ENCODE data around the gene ADGRL3. TPM values are rescaled to one million over a fixed set of nuclear protein-coding genes. Genes with fewer than 3 reads are reported as not detected.
"Not testable (repeated sequence)": the region's sequence is repeated elsewhere in the genome, so short reads cannot be mapped to it uniquely, and the experiment has no call there.

The ADGRL3 gene
- total RNA-seq, 1 donor from 2014 or later, result not detected

GRCh38 chr4:61198686-61199085 lies 1.4 kb upstream of the ADGRL3 start:
- H3K36me3 Mint-ChIP-seq (ENCODE audit: low read depth), result peaks cover 4% of the 10 kb centered on the region
- no peak for DNase-seq (ENCODE audit: low spot score)
- H3K27ac Mint-ChIP-seq, result no peak overlapping the region

DNA sequence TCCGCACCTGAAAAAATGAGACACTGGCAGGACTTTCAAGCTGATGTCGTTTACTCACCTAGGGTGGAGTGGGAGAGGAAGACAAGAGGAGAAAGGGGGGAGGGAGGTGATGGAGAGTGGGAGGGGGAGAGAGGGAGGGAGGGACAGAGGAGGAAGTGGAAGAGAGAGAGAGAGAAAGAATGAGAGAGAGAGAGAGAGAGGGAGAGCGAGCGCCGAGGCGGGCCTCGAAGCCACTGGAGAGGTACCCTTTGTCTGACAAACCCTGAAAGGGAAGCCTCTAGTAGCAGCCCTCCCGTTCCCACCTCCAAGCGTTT lies 296 bp upstream of the ADGRL3 start:
- Mint-ChIP-seq H3K4me3 (no peak overlapping the region), H3K4me1 (ENCODE audit: low read depth) (no peaks in the 10 kb centered on the region), H3K27me3 (ENCODE audit: insufficient read depth) (peaks cover 50% of the 10 kb centered on the region), H3K9me3 (no peaks in the 10 kb centered on the region), H3K27ac (no peak overlapping the region), H3K36me3 (ENCODE audit: low read depth) (peaks cover 4% of the 10 kb centered on the region)
- intact Hi-C loops (cut with micrococcal nuclease), result no loop called here
- no peak for DNase-seq (ENCODE audit: low spot score)

More at GRCh38 chr4:61198686-61199085, 1.4 kb upstream of the ADGRL3 start:
- H3K4me3 Mint-ChIP-seq, result no peak overlapping the region
- H3K27me3 Mint-ChIP-seq (ENCODE audit: insufficient read depth), result peaks cover 44% of the 10 kb centered on the region
- H3K4me1 Mint-ChIP-seq (ENCODE audit: low read depth), result no peaks in the 10 kb centered on the region
- intact Hi-C loops (cut with micrococcal nuclease), result no loop called here
- H3K9me3 Mint-ChIP-seq, result no peaks in the 10 kb centered on the region

- Mint-ChIP-seq H3K9me3 (no peaks in the 10 kb centered on the region), H3K4me3 (no peak overlapping the region), H3K36me3 (ENCODE audit: low read depth) (peaks cover 4% of the 10 kb centered on the region), H3K27me3 (ENCODE audit: insufficient read depth) (peaks cover 52% of the 10 kb centered on the region), H3K4me1 (ENCODE audit: low read depth) (no peaks in the 10 kb centered on the region), H3K27ac (no peak overlapping the region)
- intact Hi-C loops (cut with micrococcal nuclease), result no loop called here
- DNase-seq (ENCODE audit: low spot score), result no peak
These were observed 895 bp downstream of the ADGRL3 start for GRCh38 chr4:61200916-61201526.

DNA sequence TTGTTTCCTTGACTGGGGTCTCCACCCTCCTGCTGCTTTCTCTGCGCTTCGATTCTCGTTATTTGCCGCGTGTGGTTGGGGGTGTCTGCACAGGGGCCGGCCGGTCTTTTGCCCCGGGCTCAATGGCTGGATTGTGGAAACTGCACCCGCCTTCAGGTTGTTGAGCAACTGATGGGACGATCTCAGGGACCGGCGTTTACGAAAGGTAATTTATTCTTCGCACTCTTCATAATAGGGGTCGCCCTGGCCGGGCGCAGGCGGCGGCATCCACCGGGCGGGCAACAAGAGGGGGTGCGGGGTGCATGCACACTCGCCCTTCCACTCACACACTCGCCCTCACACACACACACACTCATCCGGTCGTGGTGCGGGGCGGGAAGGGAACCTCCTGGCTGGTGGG lies 1.4 kb downstream of the ADGRL3 start:
- Mint-ChIP-seq H3K9me3 (no peaks in the 10 kb centered on the region), H3K27ac (no peak overlapping the region), H3K36me3 (ENCODE audit: low read depth) (peaks cover 4% of the 10 kb centered on the region), H3K4me1 (ENCODE audit: low read depth) (no peaks in the 10 kb centered on the region), H3K4me3 (peak overlapping the region; percentile 47), H3K27me3 (ENCODE audit: insufficient read depth) (peaks cover 52% of the 10 kb centered on the region)
- DNase-seq (ENCODE audit: low spot score), result no peak
- intact Hi-C loops (cut with micrococcal nuclease), result no loop called here

DNA sequence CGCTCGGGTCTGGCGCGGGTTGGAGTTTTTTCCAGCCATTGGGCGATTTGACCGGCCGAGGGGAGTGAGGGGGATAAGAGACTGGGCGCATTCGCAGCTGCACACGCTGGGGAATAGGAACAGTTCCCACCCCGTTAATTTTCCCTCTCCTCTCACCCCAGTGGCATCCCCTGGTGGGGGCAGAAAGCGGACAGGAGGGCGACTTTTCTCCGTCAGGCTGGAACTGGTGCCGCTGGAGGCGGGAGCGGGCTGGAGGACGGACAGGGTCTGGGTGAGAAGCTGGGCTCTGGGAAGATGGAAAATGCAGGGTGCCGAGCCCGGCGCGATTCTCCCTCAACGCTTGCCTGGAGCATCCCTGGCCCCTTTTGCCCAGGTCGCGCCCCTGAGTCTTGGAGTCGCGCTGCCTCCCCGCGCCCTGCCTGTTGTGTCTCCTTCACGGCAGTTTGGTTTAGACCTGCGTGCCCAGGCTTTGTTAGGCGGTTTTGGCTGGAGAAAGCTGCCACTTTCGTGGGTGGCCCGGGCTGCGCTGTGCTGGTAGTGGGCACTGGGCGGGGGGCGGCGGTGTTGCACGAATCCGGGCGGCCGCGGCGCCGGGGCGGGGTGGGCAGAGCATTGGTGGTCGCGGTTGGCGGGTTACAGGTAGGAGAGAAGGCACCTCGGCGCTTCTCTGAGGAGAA lies 2.0 kb downstream of the ADGRL3 start:
- no peak overlapping the region for H3K27ac Mint-ChIP-seq
- no peak overlapping the region for H3K4me3 Mint-ChIP-seq
- DNase-seq (ENCODE audit: low spot score), result no peak
- H3K36me3 Mint-ChIP-seq (ENCODE audit: low read depth), result peaks cover 4% of the 10 kb centered on the region
- H3K4me1 Mint-ChIP-seq (ENCODE audit: low read depth), result no peaks in the 10 kb centered on the region
- no peaks in the 10 kb centered on the region for H3K9me3 Mint-ChIP-seq
- intact Hi-C loops (cut with micrococcal nuclease), result no loop called here
- peaks cover 52% of the 10 kb centered on the region for H3K27me3 Mint-ChIP-seq (ENCODE audit: insufficient read depth)

DNA sequence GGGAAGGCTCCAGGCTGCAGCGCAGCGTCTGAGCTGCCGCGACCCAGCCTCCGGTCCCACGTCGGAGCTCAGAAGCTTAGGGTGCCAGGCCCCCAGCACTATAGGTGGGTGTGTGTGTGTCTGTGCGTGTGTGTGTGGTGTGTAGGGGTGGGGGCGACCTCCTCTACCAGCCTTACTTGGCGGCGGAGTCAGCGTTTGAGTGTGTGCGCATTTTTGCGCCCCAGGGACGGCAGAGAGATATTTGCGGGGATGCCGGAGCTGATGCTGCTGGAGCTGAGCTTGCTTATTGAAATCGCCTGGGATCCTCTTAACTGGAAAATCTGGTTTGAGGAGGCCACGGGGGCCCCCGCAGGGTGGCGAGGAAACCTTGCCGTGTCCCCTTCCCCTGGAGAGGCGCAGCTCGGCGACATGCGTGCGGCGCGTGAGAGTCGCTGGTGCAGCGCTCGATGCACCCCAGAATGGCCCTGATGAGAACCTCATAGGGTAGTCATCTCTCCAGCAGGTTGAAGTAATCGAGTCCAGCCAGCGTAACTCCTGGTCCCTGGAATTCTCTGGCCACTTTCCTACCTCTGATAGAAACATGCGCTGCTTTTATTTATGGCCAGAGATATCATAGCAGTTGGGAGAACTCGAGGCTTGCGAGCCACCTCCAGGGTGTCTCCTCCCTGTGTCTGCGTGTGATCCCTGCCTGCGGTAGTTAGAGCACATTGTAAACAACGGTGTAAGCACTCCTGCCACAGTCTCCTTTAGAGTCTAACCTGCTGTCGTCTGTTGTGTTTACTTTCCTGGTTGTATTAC lies 2.7 kb downstream of the ADGRL3 start:
- intact Hi-C loops (cut with micrococcal nuclease), result no loop called here
- H3K27me3 Mint-ChIP-seq (ENCODE audit: insufficient read depth), result peaks cover 52% of the 10 kb centered on the region
- H3K4me3 Mint-ChIP-seq, result no peak overlapping the region

DNA sequence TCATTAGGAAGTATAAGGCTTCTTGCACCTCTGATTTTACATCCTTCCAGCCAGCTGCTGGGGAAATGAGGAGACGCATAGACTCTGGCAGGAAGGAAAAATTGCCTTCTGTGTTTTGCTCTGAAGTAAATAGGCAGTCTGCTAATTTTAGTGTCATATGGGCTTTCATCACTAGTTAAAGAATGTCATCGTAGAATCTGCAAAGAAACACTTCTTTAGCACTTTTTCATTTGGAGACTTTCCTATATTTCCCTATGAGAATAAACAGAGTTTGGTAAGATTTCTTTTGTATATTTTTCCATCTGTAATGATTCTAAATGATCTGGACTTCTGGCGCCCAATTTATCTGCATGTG lies 3.3 kb downstream of the ADGRL3 start:
- Mint-ChIP-seq H3K27me3 (ENCODE audit: insufficient read depth) (peaks cover 50% of the 10 kb centered on the region), H3K36me3 (ENCODE audit: low read depth) (peaks cover 4% of the 10 kb centered on the region), H3K9me3 (no peaks in the 10 kb centered on the region), H3K4me3 (no peak overlapping the region), H3K4me1 (ENCODE audit: low read depth) (no peaks in the 10 kb centered on the region), H3K27ac (no peak overlapping the region)
- DNase-seq (ENCODE audit: low spot score), result no peak
- intact Hi-C loops (cut with micrococcal nuclease), result no loop called here

More for the DNA sequence above, 2.7 kb downstream of the ADGRL3 start:
- Mint-ChIP-seq H3K27ac (no peak overlapping the region), H3K36me3 (ENCODE audit: low read depth) (peaks cover 4% of the 10 kb centered on the region), H3K9me3 (no peaks in the 10 kb centered on the region), H3K4me1 (ENCODE audit: low read depth) (no peaks in the 10 kb centered on the region)
- DNase-seq (ENCODE audit: low spot score), result no peak

DNA sequence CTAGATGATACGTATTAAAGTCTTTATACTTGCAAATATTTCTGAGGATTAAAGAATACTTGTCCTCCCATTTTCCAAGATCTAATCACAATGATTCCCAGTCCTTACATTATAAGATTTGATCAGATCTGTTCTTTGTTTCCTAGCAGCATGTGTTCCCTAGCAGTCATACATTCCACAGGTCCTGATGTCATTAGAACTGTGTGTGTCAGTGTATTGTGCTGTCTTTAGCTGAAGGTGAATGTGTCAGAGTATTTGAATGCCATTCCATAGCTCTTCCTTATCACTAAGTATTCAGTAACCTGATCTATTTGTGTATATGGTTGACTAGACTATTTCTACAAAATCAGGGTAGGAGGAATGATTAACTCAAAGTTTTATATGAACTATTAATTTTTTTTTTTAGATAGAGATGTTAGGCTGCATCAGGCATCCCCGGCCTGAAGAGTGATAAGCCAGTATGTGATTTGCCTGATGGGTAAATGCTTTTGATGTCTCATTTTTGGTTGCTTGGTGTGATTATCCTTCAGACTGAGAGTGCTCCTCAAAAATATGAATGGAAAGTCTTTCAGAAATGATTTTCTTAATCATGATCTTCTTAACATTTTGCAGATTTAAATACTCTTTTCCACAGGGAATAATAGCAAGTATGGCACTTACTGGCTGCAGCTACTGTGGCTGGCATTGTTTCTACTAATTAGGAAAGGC lies 4.4 kb downstream of the ADGRL3 start:
- no peaks in the 10 kb centered on the region for H3K4me1 Mint-ChIP-seq (ENCODE audit: low read depth)
- intact Hi-C loops (cut with micrococcal nuclease), result no loop called here
- no peaks in the 10 kb centered on the region for H3K9me3 Mint-ChIP-seq
- peaks cover 41% of the 10 kb centered on the region for H3K27me3 Mint-ChIP-seq (ENCODE audit: insufficient read depth)
- H3K4me3 Mint-ChIP-seq, result no peak overlapping the region
- H3K36me3 Mint-ChIP-seq (ENCODE audit: low read depth), result peaks cover 4% of the 10 kb centered on the region
- no peak overlapping the region for H3K27ac Mint-ChIP-seq
- no peak for DNase-seq (ENCODE audit: low spot score)

GRCh38 chr4:61205066-61205465 lies 4.9 kb downstream of the ADGRL3 start:
- Mint-ChIP-seq H3K4me3 (no peak overlapping the region), H3K36me3 (ENCODE audit: low read depth) (peaks cover 1% of the 10 kb centered on the region), H3K27me3 (ENCODE audit: insufficient read depth) (peaks cover 37% of the 10 kb centered on the region), H3K9me3 (no peaks in the 10 kb centered on the region), H3K4me1 (ENCODE audit: low read depth) (no peaks in the 10 kb centered on the region), H3K27ac (no peak overlapping the region)
- no peak for DNase-seq (ENCODE audit: low spot score)
- intact Hi-C loops (cut with micrococcal nuclease), result no loop called here

DNA sequence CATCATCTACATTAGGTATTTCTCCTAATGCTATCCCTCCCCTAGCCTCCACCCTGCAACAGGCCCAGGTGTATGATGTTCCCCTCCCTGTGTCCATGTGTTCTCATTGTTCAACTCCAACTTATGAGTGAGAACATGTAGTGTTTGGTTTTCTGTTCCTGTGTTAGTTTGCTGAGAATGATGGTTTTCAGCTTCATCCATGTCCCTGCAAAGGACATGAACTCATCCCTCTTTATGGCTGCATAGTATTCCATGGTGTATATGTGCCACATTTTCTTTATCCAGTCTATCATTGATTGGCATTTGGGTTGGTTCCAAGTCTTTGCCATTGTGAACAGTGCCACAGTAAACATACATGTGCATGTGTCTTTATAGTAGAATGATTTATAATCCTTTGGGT lies 7.0 kb downstream of the ADGRL3 start:
- H3K9me3 Mint-ChIP-seq; H3K27ac Mint-ChIP-seq; H3K4me3 Mint-ChIP-seq; intact Hi-C loops (cut with micrococcal nuclease); H3K36me3 Mint-ChIP-seq (ENCODE audit: low read depth); DNase-seq (ENCODE audit: low spot score); H3K4me1 Mint-ChIP-seq (ENCODE audit: low read depth): not testable (repeated sequence)
- H3K27me3 Mint-ChIP-seq (ENCODE audit: insufficient read depth), result peaks cover 24% of the 10 kb centered on the region

GRCh38 chr4:61210186-61210939 lies 10.2 kb downstream of the ADGRL3 start:
- H3K27ac Mint-ChIP-seq, result no peak overlapping the region
- H3K36me3 Mint-ChIP-seq (ENCODE audit: low read depth), result no peaks in the 10 kb centered on the region
- H3K4me3 Mint-ChIP-seq, result no peak overlapping the region
- H3K4me1 Mint-ChIP-seq (ENCODE audit: low read depth), result no peaks in the 10 kb centered on the region
- intact Hi-C loops (cut with micrococcal nuclease), result no loop called here
- H3K9me3 Mint-ChIP-seq, result no peaks in the 10 kb centered on the region
- peaks cover under 1% of the 10 kb centered on the region for H3K27me3 Mint-ChIP-seq (ENCODE audit: insufficient read depth)
- no peak for DNase-seq (ENCODE audit: low spot score)

DNA sequence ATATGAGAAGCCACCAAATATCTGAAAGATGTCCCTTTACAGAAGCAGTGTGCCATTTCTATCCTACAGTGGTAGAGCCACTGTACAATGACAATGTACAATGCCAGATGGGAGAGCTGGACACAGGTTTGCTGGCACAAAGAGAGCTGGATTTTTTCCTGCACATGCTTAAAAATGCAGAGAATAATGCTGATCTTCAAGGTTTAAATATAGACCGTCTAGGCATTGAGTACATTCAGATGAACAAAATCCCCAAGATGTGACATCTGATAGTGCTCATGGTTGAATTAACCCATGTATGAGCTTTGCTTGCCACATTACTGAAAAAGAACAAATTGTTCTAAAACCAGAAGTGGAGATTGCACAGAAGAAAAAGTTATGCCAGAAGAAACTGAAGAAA lies 11.7 kb downstream of the ADGRL3 start:
- no peak for DNase-seq (ENCODE audit: low spot score)
- intact Hi-C loops (cut with micrococcal nuclease), result no loop called here
- Mint-ChIP-seq H3K4me1 (ENCODE audit: low read depth) (no peaks in the 10 kb centered on the region), H3K9me3 (no peaks in the 10 kb centered on the region), H3K36me3 (ENCODE audit: low read depth) (no peaks in the 10 kb centered on the region), H3K27me3 (ENCODE audit: insufficient read depth) (no peaks in the 10 kb centered on the region), H3K4me3 (no peak overlapping the region), H3K27ac (no peak overlapping the region)

Measured in activated T-helper 1 cell treated with anti-CD3 and anti-CD28 coated beads, Interleukin-12 subunit alpha, Interleukin-12 subunit beta, Interleukin-2, Interleukin-4 antibody, amounts not matched to agents 30 ng/mL and 10 ng/mL and 1 ng/mL, durations not matched to agents 14 hours and 24 hours and 36 hours (primary cell).